ENCODE data around the gene VASN.

VASN gene

GRCh38 chr16:4404967-4405696 lies 33.5 kb downstream of the VASN start:
- DNase-seq: no peak

- DNase-seq: no peak
Measured at GRCh38 chr16:4407543-4408322, 36.1 kb downstream of the VASN start.

GRCh38 chr16:4408323-4408690 lies 36.7 kb downstream of the VASN start:
- no peak for DNase-seq

- DNase-seq: no peak
Measured at GRCh38 chr16:4409081-4409932, 37.7 kb downstream of the VASN start.

GRCh38 chr16:4410335-4411075 lies 38.9 kb downstream of the VASN start:
- DNase-seq: no peak

GRCh38 chr16:4411684-4412083 lies 40.0 kb downstream of the VASN start:
- DNase-seq: no peak

- DNase-seq: no peak
Measured at GRCh38 chr16:4412159-4412558, 40.5 kb downstream of the VASN start.

GRCh38 chr16:4412854-4413253 lies 41.2 kb downstream of the VASN start:
- no peak for DNase-seq

GRCh38 chr16:4414187-4414917 lies 42.7 kb downstream of the VASN start:
- DNase-seq: no peak

GRCh38 chr16:4415538-4416199 lies 44.0 kb downstream of the VASN start:
- DNase-seq: no peak

GRCh38 chr16:4416200-4417032 lies 44.8 kb downstream of the VASN start, which contains the start of gene CORO7:
Gene CORO7, minus strand, starts transcription at chr16:4416596. Its CDS starts 78 bp downstream, at chr16:4416518.
- no peak for DNase-seq

GRCh38 chr16:4419402-4419959 lies 47.8 kb downstream of the VASN start:
- DNase-seq: no peak

GRCh38 chr16:4420505-4421105 lies 49.0 kb downstream of the VASN start:
- no peak for DNase-seq

GRCh38 chr16:4425378-4426020 lies 53.9 kb downstream of the VASN start, which contains the start of gene DNAJA3:
Gene DNAJA3, plus strand, starts transcription at chr16:4425868. Its CDS starts 14 bp downstream, at chr16:4425882.
- peak; percentile 62 for DNase-seq

GRCh38 chr16:4426021-4426684 lies 54.5 kb downstream of the VASN start:
- DNase-seq: no peak

GRCh38 chr16:4426722-4427372 lies 55.2 kb downstream of the VASN start:
- no peak for DNase-seq

GRCh38 chr16:4428500-4428899 lies 56.9 kb downstream of the VASN start:
- no peak for DNase-seq

GRCh38 chr16:4431023-4431422 lies 59.4 kb downstream of the VASN start:
- DNase-seq: no peak
